HL-60/S4 treated with phorbol 12-myristate 13-acetate at 8.2 ng/mL for 4 days and 3 days (cell line): Measurements from ENCODE around the gene UBL5.
"Not testable (repeated sequence)": the region's sequence is repeated elsewhere in the genome, so short reads cannot be mapped to it uniquely, and the experiment has no call there.

Experiments used
- in situ Hi-C: fragments of 300-500 bp; cut with MboI; formaldehyde crosslinking; loops from 2 replicates; pipeline ENCODE4 v1.15.0; 2022; ENCODE audit warnings: low sequenced_read_pairs

Gene UBL5

GRCh38 chr19:9827289-9828238, at the start of gene UBL5:
Gene UBL5 (plus strand): TSS chr19:9827918. CDS start chr19:9828338, 420 bp downstream.
- in situ Hi-C loops = no loop called here

DNA sequence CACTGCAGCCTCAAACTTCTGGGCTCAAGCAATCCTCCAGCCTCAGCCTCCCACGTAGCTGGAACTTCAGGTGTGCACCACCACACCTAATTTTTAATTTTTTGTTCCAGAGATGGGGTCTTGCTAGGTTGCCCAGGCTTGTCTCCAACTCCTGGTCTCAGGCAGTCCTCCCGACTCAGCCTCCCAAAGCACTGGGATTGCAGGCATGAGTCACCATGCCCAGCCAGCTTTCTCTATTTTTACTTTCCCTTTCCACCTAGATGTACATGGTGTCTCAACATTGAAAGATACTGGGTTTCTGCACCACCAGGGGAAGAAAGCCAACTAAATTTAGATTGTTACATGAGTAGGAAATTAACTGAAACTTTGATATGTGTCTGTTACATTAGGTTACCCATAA, 45.4 kb upstream of the UBL5 start:
- in situ Hi-C loops = no loop called here

DNA sequence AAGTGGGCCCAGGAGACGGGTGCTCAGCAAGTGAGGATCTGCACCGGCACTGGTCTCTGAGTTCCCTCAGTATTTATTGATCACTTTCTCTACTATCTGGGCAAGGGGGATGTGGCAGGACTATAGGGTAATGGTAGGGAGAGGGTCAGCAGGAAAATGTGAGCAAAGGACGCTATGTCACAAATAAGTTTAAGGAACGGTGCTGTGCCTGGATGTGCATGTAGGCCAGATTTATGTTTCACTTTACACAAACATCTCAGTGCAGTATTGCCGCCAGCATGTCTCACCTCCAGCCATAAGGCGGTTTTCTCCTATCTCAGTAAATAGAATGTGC, 43.6 kb upstream of the UBL5 start:
- in situ Hi-C loops = not testable (repeated sequence)

GRCh38 chr19:9785367-9786331, 42.1 kb upstream of the UBL5 start:
- in situ Hi-C loops = no loop called here

GRCh38 chr19:9786342-9786741, 41.4 kb upstream of the UBL5 start:
- in situ Hi-C loops = no loop called here

DNA sequence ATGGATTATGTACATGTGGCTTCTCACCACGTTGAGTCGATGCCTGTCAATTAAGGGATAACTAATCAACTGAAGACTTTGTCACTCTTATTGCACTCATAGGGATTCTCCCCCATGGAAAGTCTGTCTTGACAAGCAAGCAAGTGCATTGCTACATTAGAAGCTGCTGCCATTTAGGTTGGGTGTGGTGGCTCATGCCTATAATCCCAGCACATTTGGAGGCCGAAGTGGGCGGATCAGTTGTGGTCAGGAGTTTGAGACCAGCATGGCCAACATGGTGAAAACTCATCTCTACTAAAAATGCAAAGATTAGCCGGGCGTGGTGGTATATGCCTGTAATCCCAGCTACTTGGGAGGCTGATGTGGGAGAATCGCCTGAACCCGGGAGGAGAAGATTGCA, 40.9 kb upstream of the UBL5 start:
- in situ Hi-C loops = no loop called here

DNA sequence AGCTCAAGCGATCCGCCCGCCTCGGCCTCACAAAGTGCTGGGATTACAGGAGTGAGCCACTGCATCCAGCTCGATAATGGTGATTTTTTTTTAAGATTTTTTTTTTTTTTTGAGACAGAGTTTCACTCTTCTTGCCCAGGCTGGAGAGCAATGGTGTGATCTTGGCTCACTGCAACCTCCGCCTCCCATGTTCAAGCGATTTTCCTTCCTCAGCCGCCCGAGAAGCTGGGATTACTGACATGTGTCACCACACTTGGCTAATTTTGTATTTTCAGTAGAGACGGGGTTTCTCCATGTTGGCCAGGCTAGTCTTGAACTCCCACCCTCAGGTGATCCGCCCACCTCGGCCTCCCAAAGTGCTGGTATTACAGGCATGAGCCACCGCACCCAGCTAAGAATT, 39.1 kb upstream of the UBL5 start:
- in situ Hi-C loops = not testable (repeated sequence)

GRCh38 chr19:9789066-9789465, 38.7 kb upstream of the UBL5 start:
- in situ Hi-C loops = no loop called here

- in situ Hi-C loops = not testable (repeated sequence)
Measured at GRCh38 chr19:9789579-9789978, 38.1 kb upstream of the UBL5 start.

DNA sequence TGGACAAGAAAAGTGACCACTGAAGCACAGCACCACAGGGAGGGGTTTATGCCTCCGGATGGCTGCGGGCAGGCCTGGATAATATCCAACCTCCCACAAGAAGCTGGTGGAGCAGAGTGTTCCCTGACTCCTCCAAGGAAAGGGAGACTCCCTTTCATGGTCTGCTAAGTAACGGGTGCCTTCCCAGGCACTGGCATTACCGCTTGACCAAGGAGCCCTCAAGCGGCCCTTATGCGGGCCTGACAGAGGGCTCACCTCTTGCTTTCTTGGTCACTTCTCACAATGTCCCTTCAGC, 36.7 kb upstream of the UBL5 start:
- in situ Hi-C loops = loop anchor here (10.0 kb wide), 1 partner anchor 166 kb away; the partner anchor contains the start of gene ZNF561

DNA sequence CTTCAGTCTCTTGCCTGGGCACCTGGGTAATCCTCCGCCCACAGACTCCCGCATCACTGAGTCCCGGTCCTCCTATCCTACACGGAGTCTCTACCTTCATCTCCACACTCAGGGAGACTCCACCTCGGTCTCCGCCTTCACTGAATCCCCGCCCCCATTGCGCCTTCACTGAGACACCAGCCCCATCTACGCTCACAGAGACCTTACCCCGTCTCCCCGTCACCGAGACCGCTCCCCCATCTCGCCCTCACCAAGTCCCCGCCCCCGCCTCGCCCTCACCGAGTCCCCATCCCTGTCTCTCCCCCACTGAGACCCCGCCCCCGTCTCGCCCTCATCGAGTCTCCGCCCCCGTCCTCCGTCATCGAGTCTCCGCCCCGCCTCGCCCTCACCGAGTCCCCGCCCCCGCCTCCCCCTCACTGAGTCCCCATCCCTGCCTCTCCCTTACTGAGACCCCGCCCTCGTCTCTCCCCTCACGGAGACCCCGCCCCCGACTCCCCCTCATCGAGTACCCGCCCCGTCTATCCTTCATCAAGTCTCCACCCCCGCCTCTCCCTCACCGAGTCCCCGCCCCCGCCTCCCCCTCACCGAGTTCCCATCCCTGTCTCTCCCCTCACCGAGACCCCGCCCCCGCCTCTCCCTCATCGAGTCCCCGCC, 36.0 kb upstream of the UBL5 start:
- in situ Hi-C loops = loop anchor here (10.0 kb wide), 1 partner anchor 167 kb away; the partner anchor contains the start of gene ZNF561

GRCh38 chr19:9792206-9793070, 35.3 kb upstream of the UBL5 start:
- in situ Hi-C loops = loop anchor here (10.0 kb wide), 1 partner anchor 168 kb away; the partner anchor contains the start of gene ZNF561

DNA sequence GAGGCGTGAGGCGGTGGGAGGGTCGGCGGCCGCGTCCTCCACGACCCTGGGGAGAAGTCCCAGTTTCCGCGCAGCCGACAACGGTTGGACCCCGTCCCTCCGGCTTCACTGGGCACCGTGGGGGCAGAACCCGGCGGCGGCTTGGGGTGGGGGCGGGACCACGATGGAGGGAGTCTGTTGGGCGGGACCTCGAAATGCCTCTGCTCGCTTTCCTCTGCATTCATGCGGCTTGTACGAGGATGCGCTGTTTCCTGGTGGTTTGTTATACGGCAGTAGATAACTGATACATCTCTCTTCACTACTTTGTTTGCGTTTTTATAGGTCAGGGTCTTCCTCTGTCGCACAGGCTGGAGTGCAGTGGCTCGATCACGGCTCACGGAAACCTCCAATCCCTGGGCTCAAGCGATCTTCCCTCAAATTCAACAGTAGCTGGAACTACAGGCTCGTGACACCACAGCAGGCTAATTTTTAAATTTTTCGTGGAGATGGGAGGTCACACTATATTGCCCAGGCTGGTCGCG, 34.6 kb upstream of the UBL5 start:
- in situ Hi-C loops = loop anchor here (10.0 kb wide), 1 partner anchor 168 kb away; the partner anchor contains the start of gene ZNF561

- in situ Hi-C loops = loop anchor here (10.0 kb wide), 1 partner anchor 171 kb away; the partner anchor contains the start of gene ZNF561
Measured at GRCh38 chr19:9796113-9796773, 31.5 kb upstream of the UBL5 start.

GRCh38 chr19:9797871-9798270, 29.8 kb upstream of the UBL5 start:
- in situ Hi-C loops = loop anchor here (10.0 kb wide), 1 partner anchor 173 kb away; the partner anchor contains the start of gene ZNF561

GRCh38 chr19:9799162-9799561, 28.6 kb upstream of the UBL5 start:
- in situ Hi-C loops = loop anchor here (10.0 kb wide), 1 partner anchor 174 kb away; the partner anchor contains the start of gene ZNF561

DNA sequence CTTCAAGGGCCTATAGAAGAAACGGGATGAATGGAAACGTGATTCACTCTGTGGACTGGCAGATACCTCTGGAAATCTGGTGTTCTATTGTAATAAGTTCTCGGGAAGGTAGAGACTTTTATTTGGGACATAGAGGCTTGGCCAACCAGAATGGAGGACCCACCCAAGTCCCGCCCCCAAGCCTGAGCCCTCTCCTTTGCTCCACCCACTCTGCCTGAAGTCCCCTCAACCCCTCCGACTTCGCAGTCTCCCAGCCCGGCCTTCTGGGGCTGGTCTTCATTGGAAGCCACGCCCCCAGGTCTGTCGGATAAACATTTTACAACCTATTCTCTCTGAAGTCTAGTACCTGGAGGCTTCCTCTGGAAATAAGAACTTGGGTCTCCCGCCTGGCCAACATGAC, 25.7 kb upstream of the UBL5 start:
- in situ Hi-C loops = no loop called here

- in situ Hi-C loops = no loop called here
Measured at GRCh38 chr19:9806803-9807202, 20.9 kb upstream of the UBL5 start.
